ENCODE measurements around the gene AFDN.

- TF ChIP-seq CTCF (IDR thresholded peaks at IDR 0.05) = no peak
- TF ChIP-seq POLR2AphosphoS5 (IDR thresholded peaks at IDR 0.05) = no peak
- TF ChIP-seq EP300 (IDR thresholded peaks at IDR 0.05) = no peak
- no peak for TF ChIP-seq POLR2A (IDR thresholded peaks at IDR 0.05; ENCODE audit: low read depth)
These were observed 109.3 kb downstream of the AFDN start for GRCh38 chr6:167936051-167936450.
